Measurements from ENCODE around the gene COQ2.
"Not testable (repeated sequence)": the region's sequence is repeated elsewhere in the genome, so short reads cannot be mapped to it uniquely, and the experiment has no call there.

COQ2 gene

GRCh38 chr4:83285055-83285407 is 433 bp upstream of the COQ2 start:
- peak overlapping the region; percentile 91 for H3K27ac ChIP-seq (ENCODE audit: low read depth, low read length)
- H3K4me3 ChIP-seq (ENCODE audit: low read depth in 1 of 2, low read length in 2 of 2) = peak overlapping the region; percentile 71 to 86
- H3K27me3 ChIP-seq (ENCODE audit: control insufficient read depth in 1 of 2, insufficient read depth in 2 of 2, low read length in 2 of 2) = no peaks in the 10 kb centered on the region
- no peaks in the 10 kb centered on the region for H3K9me3 ChIP-seq (ENCODE audit: control insufficient read depth in 1 of 2, low read length in 2 of 2)
- no peaks in the 10 kb centered on the region for H3K36me3 ChIP-seq (ENCODE audit: control insufficient read depth in 1 of 2, insufficient read depth in 2 of 2, low read length in 2 of 2)
- H3K9ac ChIP-seq (ENCODE audit: low read depth in 1 of 2, low read length in 2 of 2) = peak overlapping the region; percentile 78 to 79
- H3K4me1 ChIP-seq (ENCODE audit: control insufficient read depth in 1 of 2, insufficient read depth in 2 of 2, low read length in 2 of 2) = peaks cover 30 to 32% of the 10 kb centered on the region in 2 donors

GRCh38 chr4:83283181-83283580 is 1.4 kb downstream of the COQ2 start:
- H3K27me3 ChIP-seq (ENCODE audit: control insufficient read depth in 1 of 2, insufficient read depth in 2 of 2, low read length in 2 of 2) = no peaks in the 10 kb centered on the region
- no peaks in the 10 kb centered on the region for H3K36me3 ChIP-seq (ENCODE audit: control insufficient read depth in 1 of 2, insufficient read depth in 2 of 2, low read length in 2 of 2)
- peaks cover 32 to 33% of the 10 kb centered on the region in 2 donors for H3K4me1 ChIP-seq (ENCODE audit: control insufficient read depth in 1 of 2, insufficient read depth in 2 of 2, low read length in 2 of 2)
- H3K9ac ChIP-seq (ENCODE audit: low read depth in 1 of 2, low read length in 2 of 2) = peak overlapping the region in 1 of 2 donors; percentile 78
- no peak overlapping the region for H3K4me3 ChIP-seq (ENCODE audit: low read depth in 1 of 2, low read length in 2 of 2)
- H3K27ac ChIP-seq (ENCODE audit: low read depth, low read length) = no peak overlapping the region
- no peaks in the 10 kb centered on the region for H3K9me3 ChIP-seq (ENCODE audit: control insufficient read depth in 1 of 2, low read length in 2 of 2)

- H3K27ac ChIP-seq (ENCODE audit: low read depth, low read length) = no peak overlapping the region
- peaks cover 32 to 33% of the 10 kb centered on the region in 2 donors for H3K4me1 ChIP-seq (ENCODE audit: control insufficient read depth in 1 of 2, insufficient read depth in 2 of 2, low read length in 2 of 2)
- peaks cover 2% of the 10 kb centered on the region in 2 donors for H3K36me3 ChIP-seq (ENCODE audit: control insufficient read depth in 1 of 2, insufficient read depth in 2 of 2, low read length in 2 of 2)
- H3K9ac ChIP-seq (ENCODE audit: low read depth in 1 of 2, low read length in 2 of 2) = no peak overlapping the region
- H3K9me3 ChIP-seq (ENCODE audit: control insufficient read depth in 1 of 2, low read length in 2 of 2) = no peaks in the 10 kb centered on the region
- no peaks in the 10 kb centered on the region for H3K27me3 ChIP-seq (ENCODE audit: control insufficient read depth in 1 of 2, insufficient read depth in 2 of 2, low read length in 2 of 2)
- H3K4me3 ChIP-seq (ENCODE audit: low read depth in 1 of 2, low read length in 2 of 2) = no peak overlapping the region
Measured at GRCh38 chr4:83282049-83282535, 2.5 kb downstream of the COQ2 start.

GRCh38 chr4:83281307-83281706 is 3.3 kb downstream of the COQ2 start:
- no peaks in the 10 kb centered on the region for H3K27me3 ChIP-seq (ENCODE audit: control insufficient read depth in 1 of 2, insufficient read depth in 2 of 2, low read length in 2 of 2)
- peaks cover 3% of the 10 kb centered on the region in 2 donors for H3K36me3 ChIP-seq (ENCODE audit: control insufficient read depth in 1 of 2, insufficient read depth in 2 of 2, low read length in 2 of 2)
- peak overlapping the region in 1 of 2 donors; percentile 26 for H3K9ac ChIP-seq (ENCODE audit: low read depth in 1 of 2, low read length in 2 of 2)
- H3K9me3 ChIP-seq (ENCODE audit: control insufficient read depth in 1 of 2, low read length in 2 of 2) = no peaks in the 10 kb centered on the region
- no peak overlapping the region for H3K4me3 ChIP-seq (ENCODE audit: low read depth in 1 of 2, low read length in 2 of 2)
- H3K4me1 ChIP-seq (ENCODE audit: control insufficient read depth in 1 of 2, insufficient read depth in 2 of 2, low read length in 2 of 2) = peaks cover 32 to 33% of the 10 kb centered on the region in 2 donors
- no peak overlapping the region for H3K27ac ChIP-seq (ENCODE audit: low read depth, low read length)

GRCh38 chr4:83276299-83277040 is 8.1 kb downstream of the COQ2 start:
- Histone ChIP-seq H3K9ac (ENCODE audit: low read depth in 1 of 2, low read length in 2 of 2) (no peak overlapping the region), H3K4me3 (ENCODE audit: low read depth in 1 of 2, low read length in 2 of 2) (no peak overlapping the region), H3K9me3 (ENCODE audit: control insufficient read depth in 1 of 2, low read length in 2 of 2) (no peaks in the 10 kb centered on the region), H3K27me3 (ENCODE audit: control insufficient read depth in 1 of 2, insufficient read depth in 2 of 2, low read length in 2 of 2) (no peaks in the 10 kb centered on the region), H3K4me1 (ENCODE audit: control insufficient read depth in 1 of 2, insufficient read depth in 2 of 2, low read length in 2 of 2) (peaks cover 6 to 10% of the 10 kb centered on the region in 2 donors), H3K36me3 (ENCODE audit: control insufficient read depth in 1 of 2, insufficient read depth in 2 of 2, low read length in 2 of 2) (peaks cover 3 to 18% of the 10 kb centered on the region in 2 donors), H3K27ac (ENCODE audit: low read depth, low read length) (no peak overlapping the region)

- H3K4me1 ChIP-seq (ENCODE audit: control insufficient read depth in 1 of 2, insufficient read depth in 2 of 2, low read length in 2 of 2); H3K27ac ChIP-seq (ENCODE audit: low read depth, low read length); H3K9me3 ChIP-seq (ENCODE audit: control insufficient read depth in 1 of 2, low read length in 2 of 2); H3K27me3 ChIP-seq (ENCODE audit: control insufficient read depth in 1 of 2, insufficient read depth in 2 of 2, low read length in 2 of 2); H3K9ac ChIP-seq (ENCODE audit: low read depth in 1 of 2, low read length in 2 of 2); H3K4me3 ChIP-seq (ENCODE audit: low read depth in 1 of 2, low read length in 2 of 2): not testable (repeated sequence)
- H3K36me3 ChIP-seq (ENCODE audit: control insufficient read depth in 1 of 2, insufficient read depth in 2 of 2, low read length in 2 of 2) = peaks cover 11 to 35% of the 10 kb centered on the region in 2 donors
Measured at GRCh38 chr4:83273926-83274325, 10.7 kb downstream of the COQ2 start.

- H3K27me3 ChIP-seq (ENCODE audit: control insufficient read depth in 1 of 2, insufficient read depth in 2 of 2, low read length in 2 of 2) = no peaks in the 10 kb centered on the region
- no peak overlapping the region for H3K9ac ChIP-seq (ENCODE audit: low read depth in 1 of 2, low read length in 2 of 2)
- H3K4me3 ChIP-seq (ENCODE audit: low read depth in 1 of 2, low read length in 2 of 2) = no peak overlapping the region
- peaks cover 11 to 42% of the 10 kb centered on the region in 2 donors for H3K36me3 ChIP-seq (ENCODE audit: control insufficient read depth in 1 of 2, insufficient read depth in 2 of 2, low read length in 2 of 2)
- no peak overlapping the region for H3K27ac ChIP-seq (ENCODE audit: low read depth, low read length)
- no peaks in the 10 kb centered on the region for H3K9me3 ChIP-seq (ENCODE audit: control insufficient read depth in 1 of 2, low read length in 2 of 2)
- no peaks in the 10 kb centered on the region for H3K4me1 ChIP-seq (ENCODE audit: control insufficient read depth in 1 of 2, insufficient read depth in 2 of 2, low read length in 2 of 2)
Measured at GRCh38 chr4:83272900-83273299, 11.7 kb downstream of the COQ2 start.

GRCh38 chr4:83269256-83269655 is 15.3 kb downstream of the COQ2 start:
- H3K9me3 ChIP-seq (ENCODE audit: control insufficient read depth in 1 of 2, low read length in 2 of 2) = no peaks in the 10 kb centered on the region
- H3K4me3 ChIP-seq (ENCODE audit: low read depth in 1 of 2, low read length in 2 of 2) = no peak overlapping the region
- peaks cover 11 to 44% of the 10 kb centered on the region in 2 donors for H3K36me3 ChIP-seq (ENCODE audit: control insufficient read depth in 1 of 2, insufficient read depth in 2 of 2, low read length in 2 of 2)
- no peak overlapping the region for H3K27ac ChIP-seq (ENCODE audit: low read depth, low read length)
- no peak overlapping the region for H3K9ac ChIP-seq (ENCODE audit: low read depth in 1 of 2, low read length in 2 of 2)
- no peaks in the 10 kb centered on the region for H3K4me1 ChIP-seq (ENCODE audit: control insufficient read depth in 1 of 2, insufficient read depth in 2 of 2, low read length in 2 of 2)
- no peaks in the 10 kb centered on the region for H3K27me3 ChIP-seq (ENCODE audit: control insufficient read depth in 1 of 2, insufficient read depth in 2 of 2, low read length in 2 of 2)

GRCh38 chr4:83268491-83268890 is 16.1 kb downstream of the COQ2 start:
- Histone ChIP-seq H3K27ac (ENCODE audit: low read depth, low read length) (no peak overlapping the region), H3K27me3 (ENCODE audit: control insufficient read depth in 1 of 2, insufficient read depth in 2 of 2, low read length in 2 of 2) (no peaks in the 10 kb centered on the region), H3K4me1 (ENCODE audit: control insufficient read depth in 1 of 2, insufficient read depth in 2 of 2, low read length in 2 of 2) (no peaks in the 10 kb centered on the region), H3K9ac (ENCODE audit: low read depth in 1 of 2, low read length in 2 of 2) (no peak overlapping the region), H3K4me3 (ENCODE audit: low read depth in 1 of 2, low read length in 2 of 2) (no peak overlapping the region), H3K9me3 (ENCODE audit: control insufficient read depth in 1 of 2, low read length in 2 of 2) (no peaks in the 10 kb centered on the region), H3K36me3 (ENCODE audit: control insufficient read depth in 1 of 2, insufficient read depth in 2 of 2, low read length in 2 of 2) (peaks cover 11 to 44% of the 10 kb centered on the region in 2 donors)

GRCh38 chr4:83267830-83268475 is 16.6 kb downstream of the COQ2 start:
- Histone ChIP-seq H3K27ac (ENCODE audit: low read depth, low read length) (no peak overlapping the region), H3K9me3 (ENCODE audit: control insufficient read depth in 1 of 2, low read length in 2 of 2) (no peaks in the 10 kb centered on the region), H3K4me3 (ENCODE audit: low read depth in 1 of 2, low read length in 2 of 2) (no peak overlapping the region), H3K36me3 (ENCODE audit: control insufficient read depth in 1 of 2, insufficient read depth in 2 of 2, low read length in 2 of 2) (peaks cover 11 to 40% of the 10 kb centered on the region in 2 donors), H3K9ac (ENCODE audit: low read depth in 1 of 2, low read length in 2 of 2) (no peak overlapping the region), H3K27me3 (ENCODE audit: control insufficient read depth in 1 of 2, insufficient read depth in 2 of 2, low read length in 2 of 2) (no peaks in the 10 kb centered on the region), H3K4me1 (ENCODE audit: control insufficient read depth in 1 of 2, insufficient read depth in 2 of 2, low read length in 2 of 2) (peaks cover 0 to 1% of the 10 kb centered on the region in 2 donors)
